EL (cell line): ENCODE data around the gene RAPGEF2.
"Not testable (repeated sequence)": the region's sequence is repeated elsewhere in the genome, so short reads cannot be mapped to it uniquely, and the experiment has no call there.

Experiments used
- DNase-seq: peaks from one replicate; pipeline ENCODE4 v3.0.0-alpha.2; 2016

RAPGEF2 gene, protein sequence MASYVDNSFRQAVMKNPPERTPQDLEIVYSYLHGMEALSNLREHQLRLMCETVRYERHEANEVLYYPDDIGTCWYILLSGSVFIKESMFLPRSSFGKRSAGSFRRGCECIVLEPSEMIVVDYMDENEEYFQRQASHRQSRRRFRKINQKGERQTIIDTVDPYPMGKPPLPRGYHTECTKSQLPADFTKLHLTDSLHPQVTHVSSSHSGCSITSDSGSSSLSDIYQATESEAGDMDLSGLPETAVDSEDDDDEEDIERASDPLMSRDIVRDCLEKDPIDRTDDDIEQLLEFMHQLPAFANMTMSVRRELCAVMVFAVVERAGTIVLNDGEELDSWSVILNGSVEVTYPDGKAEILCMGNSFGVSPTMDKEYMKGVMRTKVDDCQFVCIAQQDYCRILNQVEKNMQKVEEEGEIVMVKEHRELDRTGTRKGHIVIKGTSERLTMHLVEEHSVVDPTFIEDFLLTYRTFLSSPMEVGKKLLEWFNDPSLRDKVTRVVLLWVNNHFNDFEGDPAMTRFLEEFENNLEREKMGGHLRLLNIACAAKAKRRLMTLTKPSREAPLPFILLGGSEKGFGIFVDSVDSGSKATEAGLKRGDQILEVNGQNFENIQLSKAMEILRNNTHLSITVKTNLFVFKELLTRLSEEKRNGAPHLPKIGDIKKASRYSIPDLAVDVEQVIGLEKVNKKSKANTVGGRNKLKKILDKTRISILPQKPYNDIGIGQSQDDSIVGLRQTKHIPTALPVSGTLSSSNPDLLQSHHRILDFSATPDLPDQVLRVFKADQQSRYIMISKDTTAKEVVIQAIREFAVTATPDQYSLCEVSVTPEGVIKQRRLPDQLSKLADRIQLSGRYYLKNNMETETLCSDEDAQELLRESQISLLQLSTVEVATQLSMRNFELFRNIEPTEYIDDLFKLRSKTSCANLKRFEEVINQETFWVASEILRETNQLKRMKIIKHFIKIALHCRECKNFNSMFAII (N-terminal part only)

DNA sequence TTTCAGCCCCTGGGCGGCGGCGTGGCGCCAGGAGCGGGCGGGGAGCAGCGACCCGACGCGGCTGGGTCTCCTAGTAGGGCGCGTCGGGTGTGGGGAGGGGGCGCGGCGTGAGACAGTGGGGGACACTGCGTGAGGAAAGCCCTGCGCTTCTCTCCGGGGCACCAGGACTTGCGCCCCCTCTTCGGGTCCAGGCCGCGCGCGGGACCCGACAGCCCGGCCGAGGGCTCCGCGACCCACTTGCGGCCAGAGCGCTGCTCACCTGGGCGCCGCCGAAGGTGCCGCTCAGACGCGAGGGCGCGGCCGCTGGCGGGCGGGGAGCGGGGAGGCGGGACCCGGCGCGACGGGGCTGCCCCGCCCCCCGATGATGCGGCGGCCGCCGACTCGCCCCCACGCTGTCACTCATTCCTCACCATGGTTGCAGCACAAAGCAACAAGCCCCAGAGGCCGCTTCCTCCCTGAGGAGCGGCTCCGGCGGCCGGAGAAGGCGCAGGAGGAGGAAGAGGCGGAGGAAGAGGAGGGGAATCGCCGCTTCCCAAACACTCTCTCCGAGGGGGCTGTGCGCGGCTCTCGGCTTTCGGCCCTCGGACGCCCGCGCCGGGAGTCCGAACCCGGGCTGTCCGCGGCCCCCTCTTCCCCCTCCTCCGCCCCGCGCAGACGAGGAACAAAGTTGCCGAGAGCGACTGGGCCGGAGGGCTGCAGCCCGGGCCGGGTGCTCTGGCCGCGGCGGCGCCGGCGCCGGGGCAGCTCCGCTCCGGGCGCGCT lies at the start of gene RAPGEF2:
Gene RAPGEF2 (plus strand): TSS at position 458 of the 762 bp plus-strand sequence. CDS start 1,084 bp downstream, outside the sequence.
- DNase-seq: peak; percentile 93

DNA sequence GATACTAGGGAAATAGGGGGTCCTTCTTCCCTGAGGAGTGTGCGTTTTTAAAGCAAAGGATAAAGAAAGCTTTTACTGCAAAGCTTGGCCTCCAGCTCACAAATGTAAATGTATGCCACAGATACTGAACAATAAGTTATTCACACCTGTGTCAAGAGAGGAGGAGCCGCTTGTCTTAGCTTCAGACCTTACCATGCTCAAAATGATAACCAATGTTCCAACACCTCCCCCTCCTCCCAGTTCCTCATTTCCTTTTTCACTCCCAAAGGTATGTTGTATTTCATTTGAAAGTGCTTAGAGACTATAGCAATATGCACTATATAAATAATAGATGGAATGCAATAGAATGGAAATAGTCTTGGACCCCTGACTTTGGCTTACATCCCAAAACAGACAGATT lies 47.0 kb upstream of the RAPGEF2 start:
- DNase-seq: no peak

DNA sequence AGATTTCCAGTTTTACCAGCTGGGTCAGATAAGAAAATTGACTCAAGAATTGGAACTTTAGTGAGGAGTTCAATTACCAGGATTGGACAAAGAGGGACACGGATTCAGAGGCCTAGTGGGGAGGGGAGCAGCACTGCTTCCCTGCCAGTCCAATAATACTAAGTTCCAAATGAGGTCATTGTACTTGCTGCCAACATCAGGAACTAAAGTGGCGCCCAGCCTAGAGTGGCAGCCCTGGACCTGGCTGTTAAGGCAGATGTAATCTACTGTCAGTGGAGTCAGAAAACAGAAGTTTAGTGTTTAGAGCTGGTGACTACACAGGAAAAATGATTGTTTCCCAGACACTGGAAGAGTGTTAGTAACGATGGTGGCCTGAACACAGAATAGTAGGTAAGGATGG lies 42.7 kb upstream of the RAPGEF2 start:
- no peak for DNase-seq

DNA sequence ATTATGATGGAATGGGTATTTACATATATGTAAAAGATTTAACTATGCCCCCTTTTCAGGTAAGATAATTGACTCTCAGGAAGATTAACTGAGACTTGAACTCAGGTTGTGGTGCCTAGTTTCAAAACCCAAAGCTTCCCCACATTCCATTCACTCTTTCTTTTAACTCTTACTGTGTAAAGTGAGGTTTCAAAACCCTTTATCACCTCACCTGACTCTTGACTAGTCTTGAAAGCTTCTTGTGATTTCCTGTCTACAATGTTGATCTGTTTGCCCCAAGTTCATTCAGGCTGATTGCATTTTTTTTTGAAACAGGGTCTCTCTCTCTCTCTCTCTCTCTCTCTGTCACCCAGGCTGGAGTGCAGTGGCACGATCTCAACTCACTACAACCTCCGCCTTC lies 40.5 kb upstream of the RAPGEF2 start:
- no peak for DNase-seq

DNA sequence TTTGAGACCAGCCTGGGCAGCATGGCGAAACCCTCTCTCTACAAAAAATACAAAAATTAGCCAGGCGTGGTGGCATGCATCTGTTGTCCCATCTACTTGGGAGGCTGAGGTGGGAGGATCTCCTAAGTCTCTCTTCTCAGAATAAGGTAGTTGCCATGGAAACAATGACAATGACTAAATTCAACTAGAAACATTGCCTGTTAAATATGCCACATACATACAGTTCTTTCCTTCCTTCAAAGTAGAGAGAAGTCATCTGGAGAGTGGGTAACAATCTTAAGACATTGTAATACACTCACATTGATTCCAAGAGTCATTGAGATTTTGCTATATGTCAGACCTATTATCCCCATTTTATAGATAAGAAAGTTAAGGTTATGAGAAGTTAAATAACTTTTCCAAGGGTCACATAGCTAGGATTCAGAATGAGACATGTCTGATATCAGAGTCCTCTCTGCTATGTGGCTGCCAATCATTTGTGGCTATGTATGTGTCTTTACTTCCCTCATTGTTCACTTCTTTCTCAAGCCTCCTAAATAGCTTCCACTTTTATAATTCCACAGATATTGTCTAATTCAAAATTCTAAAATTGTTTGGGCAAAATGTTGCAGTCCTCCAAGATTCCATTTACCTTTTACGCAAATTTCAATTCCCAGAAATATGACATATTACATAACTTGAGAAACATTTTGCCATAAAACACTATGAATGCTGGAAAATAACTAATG lies 37.2 kb upstream of the RAPGEF2 start:
- DNase-seq: no peak

DNA sequence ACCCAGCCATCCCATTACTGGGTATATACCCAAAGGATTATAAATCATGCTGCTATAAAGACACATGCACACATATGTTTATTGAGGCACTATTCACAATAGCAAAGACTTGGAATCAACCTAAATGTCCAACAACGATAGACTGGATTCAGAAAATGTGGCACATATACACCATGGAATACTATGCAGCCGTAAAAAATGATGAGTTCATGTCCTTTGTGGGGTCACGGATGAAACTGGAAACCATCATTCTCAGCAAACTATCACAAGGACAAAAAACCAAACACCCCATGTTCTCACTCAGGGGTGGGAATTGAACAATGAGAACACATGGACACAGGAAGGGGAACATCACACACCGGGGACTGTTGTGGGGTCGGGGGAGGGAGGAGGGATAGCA lies 34.7 kb upstream of the RAPGEF2 start:
- not testable (repeated sequence) for DNase-seq

DNA sequence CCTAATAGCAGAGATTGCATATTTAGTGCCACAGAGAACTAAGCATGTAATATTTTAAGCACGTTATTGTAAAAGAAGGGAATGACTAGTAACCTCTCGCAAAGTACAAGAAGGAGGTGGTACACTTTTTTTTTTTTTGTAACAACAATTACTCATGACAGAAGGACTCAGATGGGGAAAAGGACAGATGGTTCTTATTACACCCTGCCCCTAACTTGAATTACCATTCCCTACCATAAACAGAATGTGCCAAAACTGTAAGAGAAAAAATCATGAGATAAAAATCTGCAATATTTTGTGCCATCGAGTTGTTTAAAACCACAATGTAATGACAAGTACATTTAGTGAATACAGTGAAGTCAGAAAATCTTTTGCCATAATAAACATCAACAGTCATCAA lies 33.0 kb upstream of the RAPGEF2 start:
- peak; percentile 81 for DNase-seq

DNA sequence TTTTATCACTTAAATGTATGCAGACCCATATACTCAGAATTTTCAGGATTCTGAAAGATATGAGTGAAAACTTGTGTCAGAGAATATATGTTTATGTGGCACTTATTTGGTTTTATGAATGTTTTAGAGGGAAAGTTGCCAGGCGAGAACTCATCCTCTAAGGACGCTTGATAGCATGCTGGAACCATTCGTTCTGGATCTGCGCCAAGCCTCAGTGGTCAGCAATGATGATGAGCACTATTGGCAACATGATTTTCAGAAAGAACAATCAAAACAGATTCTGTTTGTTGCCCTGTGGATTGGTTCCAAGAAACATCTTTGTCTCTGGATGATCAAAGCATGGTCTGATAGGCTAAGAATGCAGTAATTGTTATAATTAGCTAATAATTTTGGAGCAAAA lies 32.1 kb upstream of the RAPGEF2 start:
- peak; percentile 80 for DNase-seq

DNA sequence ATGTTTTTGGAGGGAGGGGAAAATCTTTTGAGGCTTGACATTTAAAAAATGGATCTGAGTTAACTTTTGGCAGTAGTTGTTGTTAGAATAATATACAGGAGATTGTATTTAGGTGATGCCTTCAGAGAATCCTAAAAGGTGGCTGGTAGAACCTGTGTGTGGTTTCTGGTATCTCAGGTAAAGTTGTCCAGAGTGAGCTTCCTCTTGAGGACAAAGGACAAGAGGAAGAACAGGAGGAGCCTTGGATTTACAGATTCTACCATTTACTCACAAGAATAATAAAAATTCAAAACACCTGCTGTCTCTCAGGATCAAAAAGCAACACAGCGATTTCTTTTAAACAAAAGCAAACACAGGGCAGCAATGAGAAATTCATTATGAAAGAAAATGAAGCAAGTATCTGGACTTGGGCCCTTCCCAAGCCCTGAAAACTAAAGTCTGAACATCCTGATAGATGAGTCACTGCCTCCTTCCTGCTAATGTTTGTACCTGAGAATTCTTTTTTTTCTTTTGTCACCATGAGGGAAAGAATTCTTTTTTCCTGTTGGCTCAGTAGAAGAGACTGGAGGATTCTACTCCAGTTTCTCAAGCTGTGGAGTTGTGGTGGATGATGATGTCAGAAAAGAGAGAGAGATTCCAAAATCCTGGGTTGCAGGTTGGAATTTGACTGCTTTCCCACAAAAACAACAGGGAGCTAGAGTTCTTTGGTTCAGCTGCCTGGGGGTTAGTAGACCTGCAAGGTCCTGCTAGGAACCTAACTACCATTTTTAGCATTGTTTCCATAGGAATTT lies 31.5 kb upstream of the RAPGEF2 start:
- peak; percentile 71 for DNase-seq

DNA sequence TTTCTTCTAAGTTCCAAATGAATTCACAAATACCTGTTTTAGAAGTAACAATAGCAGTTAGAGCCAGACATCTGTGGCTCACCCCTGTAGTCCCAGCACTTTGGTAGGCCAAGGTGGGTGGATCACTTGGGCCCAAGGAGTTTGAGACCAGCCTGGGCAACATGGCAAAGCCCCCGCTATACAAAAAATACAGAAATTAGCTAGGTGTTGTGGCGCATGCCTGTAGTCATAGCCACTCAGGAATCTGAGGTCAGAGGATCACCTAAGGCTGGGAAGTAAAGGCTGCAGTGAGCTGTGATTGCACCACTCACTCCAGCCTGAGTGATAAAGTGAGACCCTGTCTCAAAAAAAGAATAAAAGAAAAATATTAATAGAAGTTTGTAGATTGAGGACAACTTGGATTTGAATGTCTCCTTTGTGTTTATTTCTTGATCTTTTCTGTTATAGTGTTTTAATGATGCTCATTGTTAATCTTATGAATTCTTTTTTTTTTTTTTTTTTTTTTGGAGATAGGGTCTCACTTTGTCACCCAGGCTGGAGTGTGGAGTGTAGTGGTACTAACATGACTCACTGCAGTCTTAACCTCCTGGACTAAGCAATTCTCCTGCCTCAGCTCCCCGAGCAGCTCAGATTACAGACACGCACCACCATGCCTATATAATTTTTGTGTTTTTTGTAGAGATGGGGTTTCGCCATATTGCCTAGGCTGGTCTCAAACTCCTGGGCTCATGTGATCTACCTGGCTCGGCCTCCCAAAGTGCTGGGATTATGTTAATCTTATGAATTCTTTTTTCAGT lies 30.7 kb upstream of the RAPGEF2 start:
- no peak for DNase-seq

DNA sequence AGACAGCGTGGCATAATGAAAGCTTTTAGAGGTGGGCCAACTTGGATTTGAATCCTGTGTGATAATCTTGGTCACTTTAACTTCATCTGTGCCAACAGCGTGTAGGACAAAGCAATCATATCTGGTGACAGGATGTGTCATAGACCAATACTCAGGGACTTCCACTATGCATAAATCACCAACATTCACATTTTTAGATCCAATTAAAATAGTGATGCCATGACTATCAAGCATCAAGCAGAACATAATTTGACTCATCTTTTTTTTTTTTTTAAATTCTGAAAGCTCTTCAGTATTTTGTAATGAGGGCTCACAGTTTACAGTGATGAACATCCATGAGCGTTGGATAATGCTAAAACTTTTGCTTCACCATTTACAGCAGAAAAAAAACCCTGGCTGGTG lies 27.3 kb upstream of the RAPGEF2 start:
- peak; percentile 51 for DNase-seq

DNA sequence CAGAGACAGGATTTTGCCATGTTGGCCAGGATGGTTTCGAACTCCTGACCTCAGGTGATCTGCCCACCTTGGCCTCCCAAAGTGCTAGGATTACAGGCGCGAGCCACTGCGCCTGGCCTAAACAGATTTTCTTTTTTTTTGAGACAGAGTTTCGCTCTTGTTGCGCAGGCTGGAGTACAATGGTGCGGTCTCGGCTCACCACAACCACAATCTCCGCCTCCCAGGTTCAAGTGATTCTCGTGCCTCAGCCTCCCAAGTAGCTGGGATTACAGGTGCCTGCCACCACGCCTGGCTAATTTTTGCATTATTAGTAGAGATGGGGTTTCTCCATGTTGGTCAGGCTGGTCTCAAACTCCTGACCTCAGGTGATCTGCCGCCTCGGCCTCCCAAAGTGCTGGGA lies 25.9 kb upstream of the RAPGEF2 start:
- DNase-seq: not testable (repeated sequence)

DNA sequence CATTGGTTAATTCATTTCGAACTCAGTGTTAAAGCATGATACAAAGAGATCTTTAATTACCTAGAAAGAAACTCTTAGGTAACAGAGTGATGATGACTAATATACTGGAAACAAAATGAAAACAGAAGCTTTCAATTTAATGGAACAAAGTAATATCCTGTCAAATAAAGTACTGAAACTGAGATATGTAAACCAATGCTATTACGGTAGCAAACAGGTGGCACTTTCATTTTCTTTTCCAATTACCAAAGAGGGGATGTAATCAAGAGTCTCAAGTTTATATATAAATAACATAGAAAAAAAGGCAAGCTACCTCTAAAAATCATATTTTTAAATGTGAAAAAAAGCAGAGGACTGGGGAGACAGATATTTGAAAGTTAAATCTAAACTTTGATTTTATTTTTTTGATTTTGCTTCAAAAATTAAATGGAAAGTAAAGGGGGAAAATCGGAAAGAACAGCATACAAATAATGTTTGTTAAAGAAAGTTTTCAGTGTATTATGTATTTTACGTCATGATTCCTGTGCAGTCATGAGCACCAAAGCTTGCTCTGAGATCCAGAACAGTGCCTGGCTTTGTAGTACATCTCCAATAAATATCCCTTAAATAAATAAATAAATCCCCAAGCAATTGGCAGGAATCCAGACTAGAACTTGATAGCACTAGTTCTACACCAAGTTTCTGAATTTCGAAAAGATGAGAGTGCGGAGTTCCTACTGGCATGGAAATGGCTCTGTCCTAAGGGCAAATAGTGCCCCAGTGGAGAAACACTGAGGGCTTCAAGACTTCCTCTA lies 25.0 kb upstream of the RAPGEF2 start:
- DNase-seq: no peak

DNA sequence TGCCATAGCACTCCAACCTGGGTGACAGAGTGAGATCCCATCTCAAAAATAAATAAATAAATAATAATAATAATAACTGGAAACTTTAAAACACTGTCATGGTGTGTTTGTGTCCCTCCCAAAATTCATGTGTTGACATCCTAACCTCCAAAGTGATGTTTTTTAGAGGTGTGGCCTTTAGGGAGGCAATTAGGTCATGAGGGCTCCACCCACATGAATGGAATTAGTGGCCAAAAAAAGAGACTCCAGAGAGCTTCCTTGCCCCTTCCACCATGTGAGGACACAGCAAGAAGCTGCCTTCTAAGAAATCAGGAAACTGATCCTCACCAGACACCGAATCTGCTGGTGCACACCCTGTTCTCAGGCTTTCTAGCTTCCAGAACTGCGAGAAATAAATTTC lies 23.8 kb upstream of the RAPGEF2 start:
- no peak for DNase-seq

DNA sequence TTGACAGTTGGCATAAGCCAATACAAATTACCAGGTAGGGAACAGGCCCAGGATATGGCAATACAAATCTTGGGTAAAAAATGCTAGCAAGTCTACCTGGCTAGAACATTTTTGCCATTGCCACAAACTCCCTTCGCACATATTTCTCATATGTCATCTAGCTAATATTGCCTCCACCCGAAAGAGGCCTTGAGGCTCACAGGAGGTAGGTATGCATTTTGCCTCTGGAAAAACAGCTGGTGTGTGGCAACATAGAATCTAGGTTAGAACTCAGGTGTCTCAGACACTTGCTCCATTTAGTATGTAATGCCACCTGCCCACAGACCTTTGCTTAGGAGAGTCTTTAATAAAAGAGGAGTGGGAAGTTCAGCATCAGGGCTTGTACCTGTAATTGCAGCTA lies 16.3 kb upstream of the RAPGEF2 start:
- DNase-seq: no peak

DNA sequence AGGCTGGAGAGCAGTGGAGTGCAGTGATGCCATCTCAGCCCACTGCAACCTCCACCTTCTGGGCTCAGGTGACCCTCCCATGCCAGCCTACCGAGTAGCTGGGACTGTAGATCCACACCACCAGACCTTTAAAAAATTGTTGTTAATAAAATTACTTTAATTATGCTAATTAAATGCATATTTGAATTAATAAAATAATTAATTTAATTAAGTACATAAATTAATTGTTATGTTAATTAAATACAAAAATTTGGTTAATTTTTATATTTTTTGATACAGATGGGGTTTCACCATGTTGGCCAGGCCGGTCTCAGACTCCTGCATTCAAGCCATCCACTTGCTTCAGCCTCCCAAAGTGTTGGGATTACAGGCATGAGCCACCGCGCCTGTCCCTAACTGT lies 12.6 kb upstream of the RAPGEF2 start:
- DNase-seq: no peak

DNA sequence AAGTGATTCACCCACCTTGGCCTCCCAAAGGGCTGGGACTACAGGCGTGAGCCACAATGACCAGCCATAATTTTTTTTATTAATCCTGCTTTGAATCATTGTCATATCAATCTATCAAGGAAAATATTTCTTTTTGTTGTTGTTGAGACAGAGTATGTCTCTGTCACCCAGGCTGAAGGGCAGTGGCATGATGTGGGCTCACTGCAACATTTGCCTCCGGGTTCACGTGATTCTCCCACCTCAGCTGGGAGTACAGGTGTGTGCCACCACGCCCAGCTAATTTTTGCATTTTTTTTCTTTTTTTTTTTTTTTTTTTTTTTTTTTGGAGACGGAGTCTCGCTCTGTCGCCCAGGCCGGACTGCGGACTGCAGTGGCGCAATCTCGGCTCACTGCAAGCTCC lies 8.7 kb upstream of the RAPGEF2 start:
- DNase-seq: not testable (repeated sequence)

DNA sequence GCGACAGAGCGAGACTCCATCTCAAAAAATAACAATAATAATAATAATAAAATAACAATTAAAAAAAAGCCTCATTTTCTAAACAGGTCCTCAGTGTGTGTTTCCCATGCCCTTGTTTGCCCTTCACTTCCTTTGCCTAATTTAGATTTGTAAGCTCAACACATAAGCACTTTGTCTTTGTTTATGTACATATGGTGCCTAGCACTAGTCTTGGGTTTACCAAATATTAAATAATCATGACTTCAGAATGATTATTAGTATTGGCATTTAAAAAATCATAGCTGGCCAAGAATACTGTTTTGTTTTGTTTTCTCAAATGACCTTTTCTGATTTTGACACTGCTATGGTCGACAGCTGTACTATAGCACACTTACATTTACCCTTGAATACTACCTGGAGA lies 6.4 kb upstream of the RAPGEF2 start:
- no peak for DNase-seq

DNA sequence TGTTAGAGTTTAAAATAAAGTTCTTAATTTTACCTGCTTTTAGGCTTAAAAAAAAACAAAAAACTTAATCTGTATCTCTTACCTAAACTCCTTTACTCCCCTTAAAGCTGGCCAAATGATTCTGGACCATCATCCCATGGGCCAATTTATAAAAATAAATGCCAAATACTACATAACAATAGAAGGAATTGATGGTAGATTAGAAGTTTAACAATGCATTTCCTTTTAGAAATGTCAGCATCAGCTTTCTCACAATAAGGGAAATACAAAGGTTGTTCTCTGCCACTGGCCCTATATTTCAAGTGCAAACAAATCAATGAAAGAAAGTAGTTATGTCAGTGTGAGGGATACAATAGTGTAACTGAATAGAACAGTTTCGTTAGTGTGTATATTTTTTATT lies 5.7 kb upstream of the RAPGEF2 start:
- DNase-seq: no peak

DNA sequence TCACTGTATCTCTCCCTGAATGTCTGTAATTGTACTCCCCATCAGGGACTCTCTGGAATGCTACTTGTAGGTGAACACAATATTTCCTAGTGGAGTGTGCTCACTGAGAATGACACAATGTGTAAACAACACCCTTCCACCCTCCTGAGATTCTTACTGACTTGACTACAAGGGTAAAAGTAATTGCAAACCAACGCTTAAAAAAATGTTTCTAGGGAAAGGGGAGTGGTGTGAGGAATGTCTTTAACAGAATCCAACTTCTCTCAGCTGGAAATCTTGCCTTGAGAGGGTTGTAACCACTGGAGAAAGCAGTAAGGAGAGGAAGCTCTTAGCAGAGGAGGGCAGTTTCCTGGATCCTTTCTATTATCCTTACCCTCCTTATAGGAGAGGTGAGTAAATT lies 5.1 kb upstream of the RAPGEF2 start:
- no peak for DNase-seq
